K562 (cell line): ENCODE results near the gene ZNF346. TPM values are rescaled to one million over a fixed set of nuclear protein-coding genes. Genes with fewer than 3 reads are reported as not detected.

ENCODE experiments used
- ATAC-seq: fragments of 200-7000 bp; cut with Tn5 transposase; 3 replicates; pipeline ENCODE4 v1.9.1; 2020; ENCODE audit warnings: moderate library complexity
- BruUV-seq: library from RNA; stranded (reverse); fragments of 400-500 nt; replicated peaks from 2 replicates; lab custom pipeline; 2021; lab: Mats Ljungman, UMichigan
- CTCF ChIA-PET: fragments of 300-600 bp; formaldehyde crosslinking; extraction: SDS; loops from one replicate; lab custom pipeline; 2021; ENCODE audit warnings: low intra/inter-chr PET ratio; lab: Yijun Ruan, JAX
- POLR2A ChIA-PET: fragments of 300-600, 350-650 bp; sonication (Branson Sonifier 250); formaldehyde crosslinking; extraction: SDS; loops from one replicate; lab custom pipeline; 2021; ENCODE audit warnings: antibody characterized with exemption, inconsistent platforms; lab: Yijun Ruan, JAX
- DNase-seq, 4 experiments: peaks; one replicate each; pipeline versions ENCODE4 v3.0.0 to v3.0.0-alpha.2; 2011 to 2018; ENCODE audit warnings: low spot score in 3 of 4, mixed read lengths in 3 of 4; ENCODE audit errors: extremely low read depth in 1 of 4
- FAIRE-seq: peaks from 2 replicates; lab custom pipeline; 2011; peaks lifted over from hg19 to GRCh38; lab: Jason Lieb, UNC
- H2AFZ ChIP-seq: 2 replicates; pipeline ENCODE4 v1.6.0; 2011; ENCODE audit warnings: low read depth, low read length, control low read depth, inconsistent platforms
- H3K27ac ChIP-seq: fragments of 200-600 bp; 3 replicates; pipeline ENCODE4 v1.8.0; 2011; ENCODE audit warnings: low read depth, mild to moderate bottlenecking, control low read depth, inconsistent platforms, low read length, moderate library complexity, mixed read lengths; ENCODE audit errors: extremely low read depth
- H3K27me3 ChIP-seq, 2 experiments: fragments of 300-600 bp in 1 of 2; 2 replicates in 1 of 2; 3 replicates in 1 of 2; pipeline versions ENCODE4 v1.6.0 to v1.8.0; 2011; ENCODE audit warnings: inconsistent platforms in 2 of 2, low read length in 2 of 2, mild to moderate bottlenecking in 1 of 2, mixed read lengths in 1 of 2, moderate library complexity in 1 of 2; ENCODE audit not compliant: control insufficient read depth in 2 of 2, insufficient read depth in 2 of 2
- H3K36me3 ChIP-seq: fragments of 300-600 bp; 3 replicates; pipeline ENCODE4 v1.8.0; 2011; ENCODE audit warnings: mild to moderate bottlenecking, low read length, inconsistent platforms; ENCODE audit not compliant: control insufficient read depth, insufficient read depth
- H3K4me1 ChIP-seq, 2 experiments: fragments of 200-600 bp in 1 of 2; replicated peaks in 1 of 2; 2 replicates in 1 of 2; 3 replicates in 1 of 2; pipeline versions ENCODE4 v1.5.1 to v1.8.0; 2011; ENCODE audit warnings: inconsistent platforms in 2 of 2, low read length in 2 of 2, mild to moderate bottlenecking in 1 of 2, mixed read lengths in 1 of 2, moderate library complexity in 1 of 2; ENCODE audit not compliant: control insufficient read depth in 2 of 2, insufficient read depth in 2 of 2
- H3K4me2 ChIP-seq: 2 replicates; pipeline ENCODE4 v1.6.1; 2011; ENCODE audit warnings: low read length, control low read depth, inconsistent platforms, mixed read lengths; ENCODE audit not compliant: insufficient read depth
- H3K4me3 ChIP-seq: fragments of 200-600 bp; sonication (generic), shearing (Covaris generic); 2 replicates; pipeline ENCODE4 v1.5.1; 2016; ENCODE audit warnings: control low read depth, inconsistent platforms
- H3K79me2 ChIP-seq: fragments of 200-600 bp; 3 replicates; pipeline ENCODE4 v1.8.0; 2011; ENCODE audit warnings: low read length, inconsistent platforms; ENCODE audit not compliant: control insufficient read depth, insufficient read depth
- H3K9ac ChIP-seq, 2 experiments: 2 replicates each; pipeline versions ENCODE4 v1.6.0 to v1.6.1; 2011; ENCODE audit warnings: low read depth in 2 of 2, low read length in 2 of 2, control low read depth in 1 of 2, inconsistent platforms in 1 of 2, mild to moderate bottlenecking in 1 of 2, mixed read lengths in 1 of 2; ENCODE audit not compliant: insufficient read depth in 1 of 2
- H3K9me1 ChIP-seq: one replicate; pipeline ENCODE4 v1.6.0; 2011; ENCODE audit warnings: inconsistent platforms, mild to moderate bottlenecking, low read length, moderate library complexity; ENCODE audit not compliant: control insufficient read depth, insufficient read depth
- H3K9me3 ChIP-seq: replicated peaks from 2 replicates; pipeline ENCODE4 v1.5.1; 2011; ENCODE audit warnings: low read depth, low read length, inconsistent platforms; ENCODE audit not compliant: control insufficient read depth, insufficient read depth
- H4K20me1 ChIP-seq: replicated peaks from 2 replicates; pipeline ENCODE4 v1.6.1; 2011; ENCODE audit warnings: low read length, inconsistent platforms, mixed read lengths; ENCODE audit not compliant: control insufficient read depth, insufficient read depth
- CBX3 ChIP-seq, 2 experiments: IDR thresholded peaks; 1 replicate in 1 of 2; 2 replicates in 1 of 2; pipeline ENCODE4 v1.6.1; 2012; ENCODE audit warnings: inconsistent platforms in 2 of 2, low read length in 2 of 2, borderline replicate concordance in 1 of 2, control low read depth in 1 of 2
- CREBBP ChIP-seq: IDR thresholded peaks from one replicate; pipeline ENCODE4 v1.6.1; 2012; ENCODE audit warnings: low read depth, mild to moderate bottlenecking, control low read depth, inconsistent platforms, low read length
- FIP1L1 ChIP-seq: fragments of 200-400 bp; formaldehyde crosslinking; IDR thresholded peaks from 2 replicates; pipeline ENCODE4 v1.6.1; 2018; ENCODE audit warnings: mild to moderate bottlenecking, low read depth, low read length; ENCODE audit not compliant: poor library complexity, severe bottlenecking
- MIER1 ChIP-seq: fragments of 450-650 bp; IDR thresholded peaks from 2 replicates; pipeline ENCODE4 v1.6.1; 2016; ENCODE audit warnings: antibody characterized with exemption, mild to moderate bottlenecking, low read depth
- NR1H2 ChIP-seq: sonication (generic); formaldehyde crosslinking; IDR thresholded peaks from 2 replicates; pipeline ENCODE4 v1.4.0; 2020; ENCODE audit warnings: mild to moderate bottlenecking, missing genetic modification reagents
- POLR2G ChIP-seq: fragments of 200-400 bp; formaldehyde crosslinking; IDR thresholded peaks from 2 replicates; pipeline ENCODE4 v1.6.1; 2017; ENCODE audit warnings: low read depth, mild to moderate bottlenecking, antibody characterized with exemption, low read length, moderate library complexity
- SLC30A9 ChIP-seq: fragments of 250-450 bp; sonication (Bioruptor Pico); IDR thresholded peaks from 2 replicates; pipeline ENCODE4 v1.8.0; 2022; ENCODE audit warnings: mild to moderate bottlenecking, moderate library complexity
- XRCC4 ChIP-seq: IDR thresholded peaks from one replicate; pipeline ENCODE4 v1.6.1; 2011; ENCODE audit not compliant: insufficient read depth, insufficient read length; ENCODE audit errors: extremely low read depth
- ZBTB7A ChIP-seq: IDR thresholded peaks from 2 replicates; pipeline ENCODE4 v1.6.1; 2011; ENCODE audit warnings: low read depth, mild to moderate bottlenecking, low read length, moderate library complexity, borderline replicate concordance; ENCODE audit not compliant: control insufficient read depth
- ZNF609 ChIP-seq: sonication (generic); formaldehyde crosslinking; IDR thresholded peaks from 2 replicates; pipeline ENCODE4 v1.8.1; 2023; ENCODE audit warnings: missing genetic modification reagents, mild to moderate bottlenecking, borderline replicate concordance
- ZNF639 ChIP-seq, 2 experiments: fragments of 200-800 bp in 1 of 2; sonication (Bioruptor generic) in 1 of 2; sonication (generic) in 1 of 2; formaldehyde crosslinking in 1 of 2; IDR thresholded peaks in 1 of 2; conservative IDR thresholded peaks in 1 of 2; 2 replicates each; pipeline versions ENCODE4 v1.5.0 to v1.6.1; 2016 to 2020; ENCODE audit warnings: missing compliant biosample characterization in 1 of 2, missing genetic modification characterization in 1 of 2, missing genetic modification reagents in 1 of 2
- WGBS: fragments of 100-300 bp; shearing (Covaris generic); methylation state at CpG from one replicate; pipeline ENCODE4 v1.1.6; 2016; ENCODE audit warnings: low coverage, mixed read lengths; ENCODE audit not compliant: insufficient coverage; ENCODE audit errors: missing lambda C conversion rate; 5-methylcytosine and 5-hydroxymethylcytosine counted together
- in situ Hi-C: fragments of 300-500 bp; cut with MboI; formaldehyde crosslinking; loops from 4 replicates; pipeline ENCODE4 v1.15.0; 2018; ENCODE audit warnings: inconsistent platforms, mixed read lengths
- intact Hi-C: fragments of 100-400 bp; cut with micrococcal nuclease; formaldehyde crosslinking; loops from 2 replicates; pipeline ENCODE4 v1.14.2; 2022
- polyA plus RNA-seq, 8 experiments: library from polyadenylated mRNA; depleted of rRNA in 4 of 8; stranded (reverse) in 5 of 8; unstranded in 3 of 8; fragments of >200 nt; fragmentation: Nextera tagmentation in 2 of 8; fragmentation: Illumina TruSeq in 1 of 8; extraction: Ambion mirVana in 2 of 8; extraction: Trizol in 1 of 8; gene quantifications; 2 replicates each; pipeline versions ENCODE4 v1.2.1 to v1.2.3, GENCODE V29; 2011 to 2014; ENCODE audit warnings: inconsistent platforms in 1 of 8, missing spikeins in 1 of 8
- total RNA-seq, 7 experiments: library from RNA; depleted of rRNA in 6 of 7; stranded (reverse); fragments of >200 nt in 6 of 7; fragmentation: Illumina TruSeq in 2 of 7; extraction: Trizol in 2 of 7; gene quantifications; 2 replicates each; pipeline versions ENCODE4 v1.2.1 to v1.2.3, GENCODE V29; 2011 to 2021; ENCODE audit warnings: low replicate concordance in 1 of 7

ZNF346 gene
- total and polyA plus RNA-seq, 9 of the 15 experiments (the other 6 are each of a cell fraction or from before 2014, with no cell fraction given), result 5.0 to 25.1 (median 20.1) TPM

DNA sequence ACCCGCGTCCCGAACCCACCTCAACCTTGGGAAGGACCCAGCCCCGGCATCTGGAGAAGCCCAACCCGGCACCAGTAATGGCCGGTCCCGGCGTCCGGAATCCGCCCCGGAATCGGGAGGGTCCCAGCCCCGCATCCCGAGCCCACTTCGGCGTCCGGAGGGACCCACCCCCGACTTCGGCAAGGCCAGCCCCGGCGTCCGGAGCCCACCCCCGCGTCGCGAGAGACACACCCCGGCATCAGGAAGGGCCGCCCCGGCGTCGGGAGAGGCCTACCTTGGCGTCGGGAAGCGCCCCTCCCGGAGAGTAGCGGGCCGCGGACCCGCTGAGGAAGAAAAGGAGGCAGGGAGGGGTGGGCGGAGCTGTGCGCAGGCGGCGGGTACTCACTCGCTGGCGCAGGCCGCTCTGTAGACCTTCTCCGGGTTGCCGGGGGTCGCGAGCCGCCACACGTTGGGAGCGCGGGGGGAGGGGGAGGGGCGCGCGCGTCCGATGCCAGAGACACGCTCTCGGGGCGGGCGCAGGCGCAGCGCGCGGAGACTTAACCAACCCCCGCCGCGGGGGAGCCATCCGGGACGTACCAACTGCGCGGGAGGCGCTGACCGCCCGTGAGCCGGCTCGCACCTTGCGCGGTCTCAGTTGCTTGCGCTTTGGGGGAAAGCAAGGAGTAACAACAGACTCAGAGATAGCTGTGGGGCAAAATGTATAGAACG lies 16.1 kb upstream of the ZNF346 start, which contains the start of gene UIMC1:
UIMC1 (minus strand) TSS at position 515 of the 708 bp plus-strand sequence. CDS start 24,164 bp downstream, outside the sequence.
- H3K79me2 ChIP-seq, result peaks cover 52% of the 10 kb centered on the region
- H3K4me1 ChIP-seq, result peaks cover 3 to 22% of the 10 kb centered on the region in 2 experiments; a peak in 3 of 5 replicates
- WGBS, result under 1% methylated on average over 41 of the region's 83 CpGs
- H3K9me3 ChIP-seq, result no peaks in the 10 kb centered on the region
- ChIA-PET POLR2A (interaction anchor here (0.6 to 4.1 kb wide), 7 partner anchors 8 to 475 kb away, joined by 3 to 45 read pairs (median 3); partner anchors contain the start of gene ZNF346), CTCF (interaction anchor here (1.0 kb wide), 1 partner anchor 11 kb away, joined by 3 read pairs; no protein-coding TSS in a partner anchor)
- peak within 1 kb of the TSS; percentile 84 for H3K4me2 ChIP-seq
- no TSS peak for BruUV-seq
- peak within 1 kb of the TSS; percentile 94 for H3K4me3 ChIP-seq
- in situ Hi-C loops, result no loop called here
- H3K27ac ChIP-seq, result peak within 1 kb of the TSS; percentile 96
- ATAC-seq, result peak; percentile 92
- no peaks in the 10 kb centered on the region for H3K27me3 ChIP-seq
- peaks cover 18% of the 10 kb centered on the region for H3K36me3 ChIP-seq
- intact Hi-C loops, result loop anchor here (1.0 kb wide), 1 partner anchor 16 kb away; the partner anchor contains the start of gene ZNF346
- peaks cover 20% of the 10 kb centered on the region for H4K20me1 ChIP-seq
- H3K9ac ChIP-seq, result peak within 1 kb of the TSS; percentile 93 to 99
- peak; percentile 78 for FAIRE-seq
- no peaks in the 10 kb centered on the region for H3K9me1 ChIP-seq
- DNase-seq, result peak; percentile 93 to 97 (median 94)
- peak within 1 kb of the TSS; percentile 98 for H2AFZ ChIP-seq
- peak; percentile 95 for TF ChIP-seq ZBTB7A
- no peak for TF ChIP-seq CREBBP
- no peak for TF ChIP-seq SLC30A9 (CRISPR knock-in tag)
- TF ChIP-seq CBX3 (IDR thresholded peaks at IDR 0.05; ENCODE audit: borderline replicate concordance in 1 of 2, low read length in 2 of 2), result peak in 1 of 2 experiments; percentile 71; a peak in 1 of 3 replicates
- TF ChIP-seq NR1H2 (CRISPR knock-in tag), result no peak
- TF ChIP-seq XRCC4, result no peak
- TF ChIP-seq FIP1L1, result peak; percentile 29
- 0 out of 2 replicates have a peak, but pooled peaks have one; percentile 24 for TF ChIP-seq ZNF609 (CRISPR knock-in tag)
- TF ChIP-seq MIER1, result no peak
- peak; percentile 89 for TF ChIP-seq POLR2G
- peak; percentile 10 to 74; a peak in 1 of 4 replicates for TF ChIP-seq ZNF639 (CRISPR knock-in tag; conservative IDR thresholded peaks at IDR 0.05 in 1 of 2, IDR thresholded peaks at IDR 0.05 in 1 of 2)
